PC-3 (cell line): Measurements from ENCODE around the gene PATL1.
"Not testable (repeated sequence)": the region's sequence is repeated elsewhere in the genome, so short reads cannot be mapped to it uniquely, and the experiment has no call there.

ENCODE experiments used
- EZH2phosphoT487 ChIP-seq: fragments of 300-600 bp; sonication (generic); IDR thresholded peaks from 2 replicates; pipeline ENCODE4 v1.6.1; 2018; ENCODE audit warnings: mild to moderate bottlenecking, antibody characterized with exemption, low read length, borderline replicate concordance
- TF ChIP-seq, protein P1 (sequence below): fragments of 300-600 bp; sonication (generic); conservative IDR thresholded peaks from 2 replicates; pipeline ENCODE4 v1.5.1; 2017; ENCODE audit warnings: antibody characterized with exemption, low read depth, mild to moderate bottlenecking, low read length

DNA sequence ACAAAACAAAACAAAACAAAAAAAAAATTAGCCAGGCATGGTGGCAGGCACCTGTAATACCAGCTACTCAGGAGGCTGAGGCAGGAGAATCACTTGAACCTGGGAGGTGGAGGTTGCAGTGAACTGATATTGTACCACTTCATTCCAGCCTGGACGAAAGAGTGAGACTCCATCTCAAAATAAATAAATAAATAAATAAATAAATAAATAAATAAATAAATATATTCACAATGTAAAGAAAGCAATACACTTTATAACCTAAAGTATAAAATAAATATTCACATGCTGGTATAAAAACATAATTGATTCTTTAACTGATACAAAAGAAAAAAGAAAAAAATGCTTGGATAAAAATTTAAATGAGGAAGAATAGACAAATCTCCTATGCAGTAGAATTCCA lies 34.7 kb upstream of the PATL1 start:
- TF ChIP-seq, protein P1, sequence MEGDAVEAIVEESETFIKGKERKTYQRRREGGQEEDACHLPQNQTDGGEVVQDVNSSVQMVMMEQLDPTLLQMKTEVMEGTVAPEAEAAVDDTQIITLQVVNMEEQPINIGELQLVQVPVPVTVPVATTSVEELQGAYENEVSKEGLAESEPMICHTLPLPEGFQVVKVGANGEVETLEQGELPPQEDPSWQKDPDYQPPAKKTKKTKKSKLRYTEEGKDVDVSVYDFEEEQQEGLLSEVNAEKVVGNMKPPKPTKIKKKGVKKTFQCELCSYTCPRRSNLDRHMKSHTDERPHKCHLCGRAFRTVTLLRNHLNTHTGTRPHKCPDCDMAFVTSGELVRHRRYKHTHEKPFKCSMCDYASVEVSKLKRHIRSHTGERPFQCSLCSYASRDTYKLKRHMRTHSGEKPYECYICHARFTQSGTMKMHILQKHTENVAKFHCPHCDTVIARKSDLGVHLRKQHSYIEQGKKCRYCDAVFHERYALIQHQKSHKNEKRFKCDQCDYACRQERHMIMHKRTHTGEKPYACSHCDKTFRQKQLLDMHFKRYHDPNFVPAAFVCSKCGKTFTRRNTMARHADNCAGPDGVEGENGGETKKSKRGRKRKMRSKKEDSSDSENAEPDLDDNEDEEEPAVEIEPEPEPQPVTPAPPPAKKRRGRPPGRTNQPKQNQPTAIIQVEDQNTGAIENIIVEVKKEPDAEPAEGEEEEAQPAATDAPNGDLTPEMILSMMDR: not testable (repeated sequence)
- TF ChIP-seq EZH2phosphoT487: not testable (repeated sequence)
